Stimulated activated CD4-positive, alpha-beta T cell treated with anti-CD3 and anti-CD28 coated beads, TNF-alpha, amount 100 ng/mL, for 1 hour (primary cell): ENCODE measurements around the gene TEX28.
"Not testable (repeated sequence)": the region's sequence is repeated elsewhere in the genome, so short reads cannot be mapped to it uniquely, and the experiment has no call there.

Experiments
- DNase-seq, 3 donors: peaks; one replicate each; pipeline ENCODE4 v3.0.0-alpha.2; 2020; ENCODE audit warnings: low read depth in 3 of 3, low spot score in 1 of 3

TEX28 gene

DNA sequence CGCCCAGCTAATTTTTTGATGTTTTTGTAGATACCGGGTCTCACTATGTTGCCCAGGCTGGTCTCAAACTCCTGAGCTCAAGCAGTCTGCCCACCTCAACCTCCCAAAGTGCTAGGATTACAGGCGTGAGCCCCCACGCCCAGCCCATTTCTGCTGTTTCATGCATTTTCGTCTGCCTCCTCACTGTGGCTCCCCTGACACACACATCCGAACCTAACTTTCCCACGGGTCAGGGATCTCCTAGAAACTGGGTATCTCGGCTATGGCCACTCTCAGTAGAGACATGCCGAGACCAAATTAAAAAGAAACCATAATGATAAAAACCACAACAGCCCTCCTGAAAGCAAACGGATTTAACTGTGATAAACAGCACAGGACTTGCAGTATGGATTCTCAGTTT is 46.8 kb downstream of the TEX28 start:
- DNase-seq: not testable (repeated sequence)

- not testable (repeated sequence) for DNase-seq
Measured at GRCh38 chrX:154247377-154248045, 47.4 kb downstream of the TEX28 start.

- not testable (repeated sequence) for DNase-seq
Measured at GRCh38 chrX:154239982-154240503, 54.9 kb downstream of the TEX28 start.

- not testable (repeated sequence) for DNase-seq
Measured at GRCh38 chrX:154238939-154239559, 55.9 kb downstream of the TEX28 start.

GRCh38 chrX:154233620-154234019 is 61.3 kb downstream of the TEX28 start:
- not testable (repeated sequence) for DNase-seq

GRCh38 chrX:154231443-154231842 is 63.5 kb downstream of the TEX28 start:
- not testable (repeated sequence) for DNase-seq

DNA sequence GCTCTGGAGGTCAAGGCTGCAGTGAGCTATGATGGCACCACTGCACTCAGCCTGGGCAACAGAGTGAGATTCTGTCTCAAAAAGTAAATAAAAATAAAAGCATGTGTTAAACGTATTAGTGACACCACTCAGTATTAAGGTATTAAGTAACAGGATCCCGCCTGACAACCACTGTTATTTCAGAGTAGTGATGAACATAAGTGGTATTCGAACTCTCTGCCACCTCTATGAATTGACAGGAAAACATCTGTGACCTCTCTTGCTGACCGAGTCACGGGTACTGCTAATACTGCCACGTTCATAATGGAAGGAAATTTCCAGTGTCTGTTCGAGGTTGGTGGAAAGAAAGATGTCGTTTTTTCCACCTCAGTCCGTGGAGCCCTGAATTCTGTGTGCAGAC is 68.2 kb downstream of the TEX28 start:
- not testable (repeated sequence) for DNase-seq

DNA sequence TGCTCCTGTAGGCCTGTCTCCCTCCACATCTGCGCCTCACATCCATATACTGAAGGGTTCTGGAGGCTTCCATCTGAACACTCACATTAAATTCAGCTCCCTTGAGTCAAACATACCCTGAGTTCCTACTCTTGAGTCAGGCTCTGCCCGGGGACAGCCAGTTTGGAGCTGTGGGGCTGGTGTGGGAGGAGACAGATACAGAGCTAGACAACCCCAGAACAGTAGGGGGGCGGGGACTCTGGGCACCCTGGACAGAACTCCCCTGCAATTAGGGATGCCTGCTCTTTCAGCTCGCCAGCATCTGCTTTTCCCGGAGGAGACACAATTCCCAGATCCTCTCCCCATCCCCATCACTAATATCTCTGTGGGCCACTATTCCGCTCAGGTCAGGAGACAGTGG is 69.6 kb downstream of the TEX28 start:
- not testable (repeated sequence) for DNase-seq
